Spleen (tissue), 11 donors: ENCODE results near the gene IL18R1. TPM values are rescaled to one million over a fixed set of nuclear protein-coding genes. Genes with fewer than 3 reads are reported as not detected.

ENCODE experiments used
- DNase-seq: peaks from one replicate; pipeline ENCODE4 v3.0.0-alpha.2; 2020
- H3K27ac ChIP-seq, 8 donors: fragments of 200-600 bp; sonication (generic) in 7 of 8; 1 replicate in 4 of 8; 2 replicates in 4 of 8; pipeline versions ENCODE4 v1.5.0 to v1.8.0; 2016 to 2021; ENCODE audit warnings: inconsistent platforms in 4 of 8, mild to moderate bottlenecking in 4 of 8, moderate library complexity in 1 of 8
- H3K27me3 ChIP-seq, 7 donors: fragments of 200-600 bp; sonication (generic) in 6 of 7; replicated peaks in 1 of 7; 1 replicate in 4 of 7; 2 replicates in 3 of 7; pipeline versions ENCODE4 v1.5.0 to v1.8.0; 2016 to 2021; ENCODE audit warnings: inconsistent platforms in 3 of 7, mild to moderate bottlenecking in 1 of 7
- H3K36me3 ChIP-seq, 6 donors: fragments of 200-600 bp; sonication (generic) in 5 of 6; 1 replicate in 4 of 6; 2 replicates in 2 of 6; pipeline versions ENCODE4 v1.5.0 to v1.8.0; 2016 to 2021; ENCODE audit warnings: inconsistent platforms in 2 of 6
- H3K4me1 ChIP-seq, 6 donors: fragments of 200-600 bp; sonication (generic) in 5 of 6; 1 replicate in 3 of 6; 2 replicates in 3 of 6; pipeline versions ENCODE4 v1.5.0 to v1.8.0; 2016 to 2021; ENCODE audit warnings: inconsistent platforms in 3 of 6
- H3K4me3 ChIP-seq, 8 donors: fragments of 200-600 bp; sonication (generic) in 7 of 8; 1 replicate in 4 of 8; 2 replicates in 4 of 8; pipeline versions ENCODE4 v1.5.0 to v1.8.0; 2016 to 2021; ENCODE audit warnings: inconsistent platforms in 4 of 8, mild to moderate bottlenecking in 4 of 8, moderate library complexity in 2 of 8
- H3K9me3 ChIP-seq, 8 donors: fragments of 200-600 bp; sonication (generic) in 7 of 8; 1 replicate in 4 of 8; 2 replicates in 4 of 8; pipeline versions ENCODE4 v1.5.0 to v1.8.0; 2016 to 2021; ENCODE audit warnings: inconsistent platforms in 4 of 8
- CTCF ChIP-seq, 11 experiments: fragments of 200-600 bp in 7 of 11; fragments of 450-650 bp in 4 of 11; sonication (generic) in 4 of 11; IDR thresholded peaks in 8 of 11; conservative IDR thresholded peaks in 3 of 11; 1 replicate in 7 of 11; 2 replicates in 4 of 11; pipeline versions ENCODE4 v1.4.0 to v1.8.0; 2016 to 2021; ENCODE audit warnings: antibody characterized with exemption in 11 of 11, inconsistent platforms in 4 of 11, mild to moderate bottlenecking in 1 of 11
- POLR2A ChIP-seq, 3 donors: fragments of 450-650 bp; IDR thresholded peaks; one replicate each; pipeline ENCODE4 v1.5.1; 2017; ENCODE audit warnings: antibody characterized with exemption in 3 of 3, mild to moderate bottlenecking in 1 of 3
- POLR2AphosphoS5 ChIP-seq, 3 donors: sonication (generic); formaldehyde crosslinking; IDR thresholded peaks; one replicate each; pipeline ENCODE4 v1.5.1; 2017; ENCODE audit warnings: antibody characterized with exemption in 3 of 3
- WGBS, 5 donors: extraction: QIAGEN DNeasy Blood & Tissue Kit in 3 of 5; methylation state at CpG; one replicate each; pipeline versions ENCODE4 v1.1.5 to v1.1.7; 2013 to 2018; 5-methylcytosine and 5-hydroxymethylcytosine counted together
- intact Hi-C: fragments of 100-400 bp; cut with DNase I; formaldehyde crosslinking; loops from one replicate; pipeline ENCODE4 v1.15.0; 2023; ENCODE audit warnings: low total_unique reads
- polyA plus RNA-seq, 3 donors: library from polyadenylated mRNA; stranded (reverse); fragments of 200-250 nt; gene quantifications; one replicate each; pipeline ENCODE4 v1.2.1, GENCODE V29; 2013
- total RNA-seq, 7 donors: library from RNA; depleted of rRNA in 3 of 7; stranded (reverse); fragments of >200 nt in 3 of 7; fragmentation: NEBNext Ultra II Directional in 4 of 7; extraction: Animal tissue kit (Norgen Biotek cat#: 25700) in 4 of 7; gene quantifications; one replicate each; pipeline versions ENCODE4 v1.1.0 to v1.2.1, GENCODE V29; 2016 to 2021
- donor health status: healthy with polysubstance abuse.
- donor health status: DM: no; HTN: no; CAD: no; lungs with moderate emphysema.
- donor health status: DM: no; HTN: no; CAD: no.
- donor health status: Bipolar disorder and iron deficiency.
- donor health status: healthy.
- donor health status: DM: no; HTN: no; CAD: no.
- donor health status: DM: yes; HTN: yes; CAD: no.

The IL18R1 gene
- total and polyA plus RNA-seq, 10 donors: 2.2 to 97.6 (median 21.5) TPM

GRCh38 chr2:102392942-102393341 is 37.3 kb downstream of the IL18R1 start:
- no peaks in the 10 kb centered on the region for H3K27me3 ChIP-seq
- 29 to 88% (median 38%) methylated on average over 1 of the region's 1 CpG for WGBS, 5 donors
- peaks cover 0 to 10% (median 0%) of the 10 kb centered on the region in 6 donors for H3K4me1 ChIP-seq
- H3K9me3 ChIP-seq: no peaks in the 10 kb centered on the region
- TF ChIP-seq POLR2AphosphoS5 (IDR thresholded peaks at IDR 0.05) (no peak), CTCF (IDR thresholded peaks at IDR 0.05 in 8 of 11, conservative IDR thresholded peaks at IDR 0.05 in 3 of 11) (no peak), POLR2A (IDR thresholded peaks at IDR 0.05) (no peak)
- no peak overlapping the region for H3K4me3 ChIP-seq
- no peak overlapping the region for H3K27ac ChIP-seq
- intact Hi-C loops: no loop called here
- DNase-seq: no peak
- H3K36me3 ChIP-seq: peaks cover 0 to 47% (median 0%) of the 10 kb centered on the region in 6 donors

- TF ChIP-seq POLR2A (IDR thresholded peaks at IDR 0.05): no peak
- no peaks in the 10 kb centered on the region for H3K9me3 ChIP-seq
- no peaks in the 10 kb centered on the region for H3K27me3 ChIP-seq
- H3K27ac ChIP-seq: no peak overlapping the region
- H3K4me1 ChIP-seq: peaks cover 0 to 9% (median 0%) of the 10 kb centered on the region in 6 donors
- intact Hi-C loops: no loop called here
- WGBS, 5 donors: 69 to 98% (median 71%) methylated on average over 2 of the region's 2 CpGs
- peaks cover 0 to 23% (median 0%) of the 10 kb centered on the region in 6 donors for H3K36me3 ChIP-seq
- H3K4me3 ChIP-seq: no peak overlapping the region
- no peak for DNase-seq
These were observed 40.4 kb downstream of the IL18R1 start for GRCh38 chr2:102396012-102396411.

GRCh38 chr2:102397209-102397608 is 41.6 kb downstream of the IL18R1 start:
- intact Hi-C loops: no loop called here
- Histone ChIP-seq H3K4me1 (peaks cover 0 to 3% (median 0%) of the 10 kb centered on the region in 6 donors), H3K36me3 (peaks cover 0 to 22% (median 0%) of the 10 kb centered on the region in 6 donors), H3K27me3 (no peaks in the 10 kb centered on the region), H3K9me3 (no peaks in the 10 kb centered on the region), H3K27ac (no peak overlapping the region), H3K4me3 (no peak overlapping the region)
- no peak for DNase-seq
- 75 to 82% (median 79%) methylated on average over 6 of the region's 6 CpGs for WGBS, 5 donors
- TF ChIP-seq CTCF (IDR thresholded peaks at IDR 0.05 in 8 of 11, conservative IDR thresholded peaks at IDR 0.05 in 3 of 11) (no peak), POLR2A (IDR thresholded peaks at IDR 0.05) (no peak), POLR2AphosphoS5 (IDR thresholded peaks at IDR 0.05) (no peak)

- Histone ChIP-seq H3K36me3 (peaks cover 0 to 17% (median 0%) of the 10 kb centered on the region in 6 donors), H3K27me3 (no peaks in the 10 kb centered on the region), H3K27ac (peak overlapping the region in 1 of 8 donors; percentile 28), H3K9me3 (no peaks in the 10 kb centered on the region), H3K4me3 (no peak overlapping the region), H3K4me1 (peaks cover 0 to 3% (median 0%) of the 10 kb centered on the region in 6 donors)
- intact Hi-C loops: no loop called here
- 68 to 87% (median 80%) methylated on average over 7 of the region's 7 CpGs for WGBS, 5 donors
- no peak for DNase-seq
- TF ChIP-seq POLR2A (IDR thresholded peaks at IDR 0.05) (no peak), POLR2AphosphoS5 (IDR thresholded peaks at IDR 0.05) (peak in 1 of 3 donors; percentile 14), CTCF (IDR thresholded peaks at IDR 0.05 in 8 of 11, conservative IDR thresholded peaks at IDR 0.05 in 3 of 11) (no peak)
These were observed 44.0 kb downstream of the IL18R1 start for GRCh38 chr2:102399499-102400141.
